Mesenchymal stem cell (in vitro differentiated cells and primary cell): Measurements from ENCODE around the gene ENHO.

ENCODE experiments used
- DNase-seq: peaks from one replicate; pipeline ENCODE4 v3.0.0-alpha.2; 2013
- H2AFZ ChIP-seq: one replicate; pipeline ENCODE4 v1.6.1; 2013; ENCODE audit warnings: low read depth, mild to moderate bottlenecking, control low read depth, inconsistent platforms, low read length, moderate library complexity
- H2AK5ac ChIP-seq: 2 replicates; pipeline ENCODE4 v1.6.1; 2013; ENCODE audit warnings: low read length, moderate library complexity, mild to moderate bottlenecking, inconsistent platforms; ENCODE audit not compliant: severe bottlenecking
- H2BK120ac ChIP-seq: one replicate; pipeline ENCODE4 v1.6.1; 2013; ENCODE audit warnings: low read depth, mild to moderate bottlenecking, inconsistent platforms, low read length, moderate library complexity
- H2BK12ac ChIP-seq, 2 experiments: one replicate each; pipeline ENCODE4 v1.6.1; 2013; ENCODE audit warnings: inconsistent platforms in 2 of 2, low read length in 2 of 2, mild to moderate bottlenecking in 2 of 2, moderate library complexity in 2 of 2, control low read depth in 1 of 2
- H2BK15ac ChIP-seq: one replicate; pipeline ENCODE4 v1.6.1; 2013; ENCODE audit warnings: mild to moderate bottlenecking, low read depth, inconsistent platforms; ENCODE audit not compliant: poor library complexity, severe bottlenecking
- H2BK5ac ChIP-seq: 2 replicates; pipeline ENCODE4 v1.6.1; 2013; ENCODE audit warnings: low read depth, mild to moderate bottlenecking, low read length, control low read depth, inconsistent platforms; ENCODE audit not compliant: poor library complexity, severe bottlenecking
- H3K14ac ChIP-seq, 2 experiments: one replicate each; pipeline ENCODE4 v1.6.1; 2013; ENCODE audit warnings: inconsistent platforms in 2 of 2, low read length in 2 of 2, control low read depth in 1 of 2, mild to moderate bottlenecking in 1 of 2, moderate library complexity in 1 of 2
- H3K18ac ChIP-seq, 2 experiments: one replicate each; pipeline ENCODE4 v1.6.1; 2013; ENCODE audit warnings: inconsistent platforms in 2 of 2, low read length in 2 of 2, control low read depth in 1 of 2, low read depth in 1 of 2, mild to moderate bottlenecking in 1 of 2
- H3K23ac ChIP-seq, 2 experiments: one replicate each; pipeline ENCODE4 v1.6.1; 2013; ENCODE audit warnings: inconsistent platforms in 2 of 2, low read length in 2 of 2, mild to moderate bottlenecking in 2 of 2, moderate library complexity in 2 of 2, control low read depth in 1 of 2
- H3K27ac ChIP-seq: 2 replicates; pipeline ENCODE4 v1.5.1; 2013; ENCODE audit warnings: mild to moderate bottlenecking, moderate library complexity, low read length, control low read depth, inconsistent platforms; ENCODE audit not compliant: poor library complexity, severe bottlenecking
- H3K27me3 ChIP-seq, 2 experiments: 2 replicates each; pipeline versions ENCODE4 v1.6.1 to v1.7.0; 2013; ENCODE audit warnings: low read length in 2 of 2, mild to moderate bottlenecking in 2 of 2, moderate library complexity in 2 of 2, control low read depth in 1 of 2, inconsistent platforms in 1 of 2; ENCODE audit not compliant: control insufficient read depth in 1 of 2, insufficient read depth in 1 of 2
- H3K36me3 ChIP-seq, 2 experiments: 2 replicates each; pipeline versions ENCODE4 v1.6.1 to v1.7.0; 2013; ENCODE audit warnings: low read length in 2 of 2, control low read depth in 1 of 2, inconsistent platforms in 1 of 2, low read depth in 1 of 2, mild to moderate bottlenecking in 1 of 2; ENCODE audit not compliant: insufficient read depth in 2 of 2, control insufficient read depth in 1 of 2
- H3K4ac ChIP-seq, 2 experiments: one replicate each; pipeline ENCODE4 v1.6.1; 2013; ENCODE audit warnings: inconsistent platforms in 2 of 2, low read length in 2 of 2, mild to moderate bottlenecking in 2 of 2, moderate library complexity in 2 of 2, control low read depth in 1 of 2, low read depth in 1 of 2
- H3K4me1 ChIP-seq: 2 replicates; pipeline ENCODE4 v1.6.1; 2013; ENCODE audit warnings: low read depth, low read length, control low read depth; ENCODE audit not compliant: control insufficient read depth, insufficient read depth
- H3K4me2 ChIP-seq: 2 replicates; pipeline ENCODE4 v1.6.1; 2013; ENCODE audit warnings: low read length, mild to moderate bottlenecking, inconsistent platforms; ENCODE audit not compliant: poor library complexity, severe bottlenecking
- H3K4me3 ChIP-seq, 2 experiments: 2 replicates each; pipeline versions ENCODE4 v1.5.1 to v1.7.0; 2013; ENCODE audit warnings: low read length in 2 of 2, mild to moderate bottlenecking in 2 of 2, control low read depth in 1 of 2, low read depth in 1 of 2; ENCODE audit not compliant: insufficient read depth in 1 of 2
- H3K79me1 ChIP-seq: replicated peaks from 2 replicates; pipeline ENCODE4 v1.6.1; 2013; ENCODE audit warnings: mild to moderate bottlenecking, control low read depth, low read length, inconsistent platforms; ENCODE audit not compliant: poor library complexity, severe bottlenecking
- H3K9ac ChIP-seq: 2 replicates; pipeline ENCODE4 v1.7.0; 2013; ENCODE audit warnings: mild to moderate bottlenecking, low read length, moderate library complexity
- H3K9me3 ChIP-seq: 2 replicates; pipeline ENCODE4 v1.7.0; 2013; ENCODE audit warnings: mild to moderate bottlenecking, low read length; ENCODE audit not compliant: control insufficient read depth
- H4K8ac ChIP-seq: one replicate; pipeline ENCODE4 v1.6.1; 2013; ENCODE audit warnings: inconsistent platforms, mild to moderate bottlenecking, low read length, moderate library complexity
- H4K91ac ChIP-seq: one replicate; pipeline ENCODE4 v1.6.1; 2013; ENCODE audit warnings: mild to moderate bottlenecking, low read length, inconsistent platforms
- WGBS: methylation state at CpG from one replicate; pipeline ENCODE4 v1.1.7; 2013; ENCODE audit warnings: mixed read lengths; 5-methylcytosine and 5-hydroxymethylcytosine counted together

ENHO gene

GRCh38 chr9:34562135-34562745 is 39.5 kb upstream of the ENHO start:
- Histone ChIP-seq H2BK120ac (no peak overlapping the region), H2AFZ (no peak overlapping the region), H3K14ac (no peak overlapping the region), H3K23ac (no peak overlapping the region), H3K9ac (no peak overlapping the region), H3K4me3 (no peak overlapping the region), H3K79me1 (no peaks in the 10 kb centered on the region), H3K9me3 (peaks cover 7% of the 10 kb centered on the region), H2BK12ac (no peak overlapping the region), H3K27me3 (peaks cover 35 to 98% of the 10 kb centered on the region in 2 experiments), H4K8ac (no peak overlapping the region), H3K4ac (no peak overlapping the region), H3K4me2 (no peak overlapping the region), H3K18ac (no peak overlapping the region), H2BK5ac (no peak overlapping the region), H2BK15ac (no peak overlapping the region), H3K36me3 (no peaks in the 10 kb centered on the region), H4K91ac (no peak overlapping the region), H3K4me1 (peaks cover 10% of the 10 kb centered on the region), H2AK5ac (no peak overlapping the region), H3K27ac (no peak overlapping the region)
- no peak for DNase-seq
- WGBS, result 69% methylated on average over 7 of the region's 7 CpGs

- peaks cover 30 to 95% of the 10 kb centered on the region in 2 experiments for H3K27me3 ChIP-seq
- no peaks in the 10 kb centered on the region for H3K79me1 ChIP-seq
- no peak overlapping the region for H2BK120ac ChIP-seq
- peak overlapping the region in 1 of 2 experiments; percentile 72 for H3K14ac ChIP-seq
- no peak overlapping the region for H4K8ac ChIP-seq
- no peak overlapping the region for H2BK5ac ChIP-seq
- H3K4me2 ChIP-seq, result no peak overlapping the region
- peaks cover 10% of the 10 kb centered on the region for H3K4me1 ChIP-seq
- H3K36me3 ChIP-seq, result no peaks in the 10 kb centered on the region
- no peak overlapping the region for H2AK5ac ChIP-seq
- no peak overlapping the region for H4K91ac ChIP-seq
- H3K4ac ChIP-seq, result no peak overlapping the region
- WGBS, result 90% methylated on average over 21 of the region's 21 CpGs
- H2BK15ac ChIP-seq, result no peak overlapping the region
- H3K9me3 ChIP-seq, result peaks cover 7% of the 10 kb centered on the region
- H3K4me3 ChIP-seq, result peak overlapping the region in 1 of 2 experiments; percentile 1
- no peak overlapping the region for H2AFZ ChIP-seq
- no peak overlapping the region for H3K23ac ChIP-seq
- no peak overlapping the region for H2BK12ac ChIP-seq
- H3K18ac ChIP-seq, result no peak overlapping the region
- no peak for DNase-seq
- no peak overlapping the region for H3K27ac ChIP-seq
- no peak overlapping the region for H3K9ac ChIP-seq
Measured at GRCh38 chr9:34560599-34561214, 37.9 kb upstream of the ENHO start.

- H3K79me1 ChIP-seq, result no peaks in the 10 kb centered on the region
- no peaks in the 10 kb centered on the region for H3K36me3 ChIP-seq
- 45% methylated on average over 11 of the region's 21 CpGs for WGBS
Measured at GRCh38 chr9:34559624-34560455, 37.0 kb upstream of the ENHO start.

More at GRCh38 chr9:34559624-34560455, 37.0 kb upstream of the ENHO start:
- no peak overlapping the region for H2BK15ac ChIP-seq
- H3K18ac ChIP-seq, result peak overlapping the region in 1 of 2 experiments; percentile 0
- peak; percentile 68 for DNase-seq
- peaks cover 25 to 89% of the 10 kb centered on the region in 2 experiments for H3K27me3 ChIP-seq
- H3K9ac ChIP-seq, result peak overlapping the region; percentile 50
- peaks cover 12% of the 10 kb centered on the region for H3K4me1 ChIP-seq
- peak overlapping the region; percentile 7 for H2BK120ac ChIP-seq
- H3K14ac ChIP-seq, result peak overlapping the region in 1 of 2 experiments; percentile 9
- H3K23ac ChIP-seq, result no peak overlapping the region
- H2AK5ac ChIP-seq, result no peak overlapping the region
- H2BK5ac ChIP-seq, result no peak overlapping the region
- H4K91ac ChIP-seq, result peak overlapping the region; percentile 28
- no peak overlapping the region for H2BK12ac ChIP-seq
- peaks cover 7% of the 10 kb centered on the region for H3K9me3 ChIP-seq
- peak overlapping the region in 1 of 2 experiments; percentile 1 for H3K4me3 ChIP-seq
- H2AFZ ChIP-seq, result no peak overlapping the region
- peak overlapping the region; percentile 20 for H4K8ac ChIP-seq
- no peak overlapping the region for H3K4me2 ChIP-seq
- H3K4ac ChIP-seq, result no peak overlapping the region
- no peak overlapping the region for H3K27ac ChIP-seq
